HG02610 (cell line): Measurements from ENCODE around the gene DNAJB14.
"Not testable (repeated sequence)": the region's sequence is repeated elsewhere in the genome, so short reads cannot be mapped to it uniquely, and the experiment has no call there.

ENCODE experiments used
- ATAC-seq: cut with Tn5 transposase; IDR thresholded peaks from one replicate; pipeline ENCODE4 v1.9.1; 2021; ENCODE audit warnings: mild to moderate bottlenecking, moderate library complexity; ENCODE audit not compliant: unreplicated experiment

Gene DNAJB14

DNA sequence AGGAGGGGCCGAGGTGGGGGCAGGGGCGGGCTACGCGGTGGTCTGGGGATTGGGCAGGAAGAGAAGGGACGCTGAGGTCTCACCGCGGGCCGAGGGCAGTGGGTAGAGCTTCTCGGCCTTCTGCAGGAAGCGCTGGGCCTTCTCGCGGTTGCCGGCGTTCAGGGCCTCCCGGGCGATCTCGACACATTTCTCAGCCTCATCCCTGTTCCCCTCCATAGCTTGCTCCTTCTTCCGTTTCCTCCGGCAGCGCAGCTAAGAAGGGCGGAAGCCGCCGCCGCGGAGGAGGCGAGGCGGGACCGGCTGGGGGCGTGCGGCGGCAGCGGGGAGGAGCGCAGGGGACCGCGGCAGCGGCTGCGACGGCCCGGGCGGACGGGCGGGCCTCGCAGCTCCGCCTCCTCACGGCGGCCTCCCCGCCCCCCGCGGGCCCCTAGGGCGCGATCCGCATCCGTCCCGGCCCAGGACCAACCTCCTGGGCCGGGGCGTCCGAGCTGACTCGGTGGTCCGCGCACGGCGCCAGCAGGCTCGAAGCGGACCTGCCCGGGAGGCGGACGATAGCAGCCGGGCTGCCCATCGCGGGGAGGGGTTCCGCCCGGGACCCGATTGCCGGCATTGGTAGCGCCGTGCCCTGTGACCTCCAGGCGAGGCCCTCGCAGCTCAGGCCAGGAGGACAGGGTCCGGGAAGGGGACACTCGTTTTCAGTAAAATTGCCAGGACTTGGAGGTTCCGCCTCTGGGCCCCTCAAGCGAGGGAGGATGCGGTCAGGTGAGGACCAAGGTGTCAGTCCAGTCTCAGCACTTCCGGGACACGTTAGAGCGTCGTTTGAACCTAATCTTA is at the start of gene DNAJB14:
Gene DNAJB14 (minus strand): TSS at position 263 of the 834 bp plus-strand sequence. CDS start 47 bp downstream, at position 216.
- ATAC-seq: peak; percentile 44

DNA sequence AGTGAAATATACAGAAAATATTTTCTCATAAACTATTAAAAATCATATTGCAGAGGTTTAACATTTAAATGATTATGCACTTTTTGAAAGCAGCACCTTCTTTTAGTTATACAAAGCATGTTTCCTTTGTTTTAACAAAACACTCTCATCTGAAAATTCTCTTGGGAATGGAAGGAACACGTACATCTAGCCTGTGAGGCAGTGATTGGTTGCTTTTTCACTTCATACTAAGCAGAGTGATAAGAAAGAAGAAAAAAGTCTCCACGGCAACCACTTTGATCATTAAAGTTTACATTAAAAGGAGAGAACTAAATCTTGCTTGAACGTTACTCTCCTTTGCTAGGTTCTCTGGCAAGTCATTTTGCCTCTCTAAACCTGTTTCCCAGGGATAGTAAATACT is 45.3 kb upstream of the DNAJB14 start:
- ATAC-seq: no peak

- ATAC-seq: no peak
Observed at GRCh38 chr4:99987681-99988080, 41.3 kb upstream of the DNAJB14 start.

DNA sequence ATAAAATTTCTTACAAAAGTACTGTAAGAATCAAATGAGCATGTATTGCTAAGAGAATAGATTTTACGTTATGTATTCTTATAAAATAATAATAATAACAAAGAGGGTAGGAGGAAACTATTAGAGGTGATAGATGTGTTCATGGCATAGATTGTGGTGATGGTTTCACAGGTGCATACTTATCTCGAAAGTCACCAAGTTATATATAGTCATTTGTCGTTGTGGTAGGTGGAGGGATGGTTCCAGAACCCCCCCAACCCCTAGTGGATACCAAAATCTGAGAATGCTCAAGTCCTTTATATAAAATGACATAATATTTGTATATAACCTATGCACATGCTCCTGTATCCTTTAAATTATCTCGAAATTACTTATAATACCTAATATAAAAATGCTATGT is 40.4 kb upstream of the DNAJB14 start:
- ATAC-seq: peak; percentile 38

GRCh38 chr4:99983289-99983943 is 37.0 kb upstream of the DNAJB14 start:
- ATAC-seq: peak; percentile 78

- no peak for ATAC-seq
Observed at GRCh38 chr4:99979872-99980271, 33.5 kb upstream of the DNAJB14 start.

- ATAC-seq: no peak
Observed at GRCh38 chr4:99971453-99972111, 25.2 kb upstream of the DNAJB14 start.

DNA sequence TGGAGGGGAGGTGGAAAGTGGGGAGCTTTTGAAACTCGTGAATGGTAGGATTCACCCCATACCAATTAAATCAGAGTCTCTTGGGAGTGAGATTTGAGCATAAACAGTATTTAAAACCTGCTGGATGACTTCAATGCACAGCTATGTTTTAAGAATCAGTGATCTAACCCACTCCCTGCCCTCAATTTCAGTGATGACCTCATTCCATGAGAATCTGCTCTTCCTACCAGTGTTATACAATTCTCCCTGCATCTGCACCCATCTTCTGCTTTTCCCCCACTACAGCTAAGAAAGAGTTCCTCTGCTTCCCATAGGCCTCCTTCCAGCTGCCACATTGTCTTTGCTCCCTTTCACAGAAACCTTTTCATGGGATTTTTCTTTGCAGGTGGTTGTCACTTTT is 21.9 kb upstream of the DNAJB14 start:
- ATAC-seq: no peak

DNA sequence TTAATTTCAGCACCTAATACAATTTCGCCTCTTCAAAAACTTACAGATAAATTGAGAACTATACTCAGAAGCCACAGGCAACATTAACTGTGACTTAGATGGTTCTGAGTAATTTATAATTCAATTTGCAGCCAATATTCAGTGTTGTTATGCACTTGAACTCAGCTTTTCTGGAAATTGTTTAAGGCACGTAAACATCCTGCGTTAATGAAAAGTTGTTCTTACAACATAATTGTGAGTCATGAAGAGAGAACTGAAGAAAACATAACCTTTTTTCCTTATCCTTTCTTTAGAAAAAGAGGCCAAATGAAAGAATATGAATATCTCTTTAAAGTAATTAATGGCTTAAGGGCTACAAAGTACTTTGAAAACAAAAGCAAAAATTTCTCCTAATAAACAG is 20.3 kb upstream of the DNAJB14 start:
- ATAC-seq: no peak

DNA sequence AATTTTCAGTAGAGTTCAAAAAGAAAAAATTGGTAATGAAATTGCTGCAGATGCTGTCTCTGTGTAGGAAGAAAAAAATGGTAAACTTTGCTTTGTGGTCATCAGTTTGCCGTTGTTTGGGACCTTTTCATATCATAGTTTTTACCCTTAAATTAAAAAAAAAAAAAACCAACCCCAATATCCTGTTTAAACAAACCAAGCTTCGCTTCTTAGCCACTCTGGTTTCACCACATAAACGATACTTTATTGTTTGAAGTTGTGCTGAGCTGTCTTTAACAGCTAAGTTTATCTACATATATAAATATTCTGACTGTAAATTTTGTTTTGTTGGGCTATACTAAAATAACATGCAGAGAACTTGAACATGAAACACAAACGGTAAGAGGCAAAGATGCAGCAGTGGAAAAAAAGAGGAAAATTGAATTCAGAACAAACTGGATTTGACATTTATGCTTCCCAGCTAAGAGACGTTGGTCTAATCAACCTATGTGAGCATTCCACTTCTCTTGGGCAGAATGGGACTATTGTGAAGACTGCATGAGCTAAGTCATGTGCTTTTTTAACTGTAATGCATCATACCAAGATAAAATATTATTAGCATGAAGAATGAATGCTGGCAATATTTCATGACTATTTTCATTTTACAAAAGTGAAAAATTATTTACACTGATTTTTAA is 19.4 kb upstream of the DNAJB14 start:
- ATAC-seq: no peak

DNA sequence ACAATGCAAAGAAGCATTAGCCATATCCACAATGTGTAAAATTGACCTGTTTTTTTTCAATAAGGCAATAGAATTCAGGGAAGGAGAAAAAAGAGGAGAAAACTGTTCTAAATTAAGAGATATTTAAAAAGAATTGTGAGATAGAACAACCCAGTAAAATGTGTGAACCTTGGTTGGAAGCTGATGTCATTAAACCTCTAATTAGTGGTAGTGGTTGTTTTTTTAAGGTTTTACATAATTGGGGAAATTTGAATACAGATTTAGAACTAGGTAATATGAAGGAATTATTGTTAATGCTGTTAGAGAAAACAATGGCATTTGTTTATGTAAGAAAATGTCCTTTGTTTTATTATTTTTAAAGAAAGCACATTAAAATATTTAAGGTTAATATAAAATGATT is 18.8 kb upstream of the DNAJB14 start:
- ATAC-seq: no peak

DNA sequence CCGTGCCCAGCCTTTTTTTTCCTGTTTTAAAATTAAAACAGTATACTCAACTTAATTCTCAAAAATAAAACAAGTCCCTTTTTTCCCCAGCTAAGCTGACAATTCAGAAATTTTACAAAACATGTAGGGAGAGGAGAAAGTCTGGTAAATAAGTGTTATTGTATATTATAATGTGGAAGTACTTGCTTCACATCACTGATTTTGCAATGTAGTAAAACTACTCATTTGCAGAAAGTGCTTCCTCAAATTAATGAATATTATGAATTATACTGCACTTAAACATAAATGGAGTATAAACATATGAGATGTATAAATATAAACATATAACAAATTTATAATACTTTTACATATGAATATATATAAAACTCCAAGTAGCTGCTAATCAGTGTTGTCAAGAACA is 15.3 kb upstream of the DNAJB14 start:
- ATAC-seq: no peak

- ATAC-seq: no peak
Observed at GRCh38 chr4:99960648-99961047, 14.2 kb upstream of the DNAJB14 start.

DNA sequence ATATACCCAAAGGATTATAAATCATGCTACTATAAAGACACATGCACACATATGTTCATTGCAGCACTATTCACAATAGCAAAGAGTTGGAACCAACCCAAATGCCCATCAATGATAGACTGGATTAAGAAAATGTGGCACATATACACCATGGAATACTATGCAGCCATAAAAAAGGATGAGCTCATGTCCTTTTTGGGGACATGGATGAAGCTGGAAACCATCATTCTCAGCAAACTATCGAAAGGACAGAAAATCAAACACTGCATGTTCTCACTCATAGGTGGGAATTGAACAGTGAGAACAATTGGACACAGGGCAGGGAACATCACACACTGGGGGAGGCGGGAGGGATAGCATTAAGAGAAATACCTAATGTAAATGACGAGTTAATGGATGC is 11.8 kb upstream of the DNAJB14 start:
- ATAC-seq: not testable (repeated sequence)

DNA sequence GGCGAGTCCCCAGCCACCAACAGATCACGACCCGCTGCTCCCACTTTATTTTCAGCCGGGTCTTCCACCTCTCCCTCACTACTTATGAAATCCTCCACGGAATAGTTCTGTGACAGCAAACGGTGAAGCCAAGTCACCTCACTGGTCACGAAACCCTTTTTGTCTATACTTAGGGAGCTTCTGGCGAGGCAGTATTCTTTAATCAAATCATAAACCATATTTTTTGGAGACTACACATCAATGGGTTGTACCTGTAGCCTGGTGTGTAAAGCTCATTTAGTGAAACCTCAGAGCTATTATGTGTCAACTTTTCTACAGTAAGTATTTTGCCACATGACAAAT is 4.5 kb upstream of the DNAJB14 start:
- no peak for ATAC-seq

- ATAC-seq: peak; percentile 70
Observed at GRCh38 chr4:99949999-99950912, 3.8 kb upstream of the DNAJB14 start, which contains the start of gene H2AZ1. Gene H2AZ1, minus strand, starts transcription at chr4:99950275. Its CDS starts 105 bp downstream, at chr4:99950170.

GRCh38 chr4:99949034-99949998 is 2.9 kb upstream of the DNAJB14 start:
- peak; percentile 27 for ATAC-seq

DNA sequence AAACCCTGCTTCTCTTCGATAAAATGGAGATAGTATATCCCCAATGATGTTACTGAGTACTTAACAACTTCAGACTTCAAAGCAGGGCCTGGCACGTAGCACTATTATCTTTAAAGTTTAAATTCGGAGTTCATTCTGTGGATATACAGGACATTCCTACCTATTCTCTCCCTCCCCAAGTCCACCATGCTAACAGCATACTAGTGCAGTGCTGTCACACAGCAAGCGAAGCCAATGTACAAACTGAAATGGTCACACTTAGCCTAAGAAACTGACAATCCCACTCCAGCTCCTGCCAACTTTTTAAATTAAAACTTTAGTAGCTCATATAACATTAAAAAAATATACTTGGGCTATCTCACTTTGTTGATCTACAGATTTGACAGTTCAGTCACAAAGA is 1.2 kb upstream of the DNAJB14 start:
- ATAC-seq: no peak

DNA sequence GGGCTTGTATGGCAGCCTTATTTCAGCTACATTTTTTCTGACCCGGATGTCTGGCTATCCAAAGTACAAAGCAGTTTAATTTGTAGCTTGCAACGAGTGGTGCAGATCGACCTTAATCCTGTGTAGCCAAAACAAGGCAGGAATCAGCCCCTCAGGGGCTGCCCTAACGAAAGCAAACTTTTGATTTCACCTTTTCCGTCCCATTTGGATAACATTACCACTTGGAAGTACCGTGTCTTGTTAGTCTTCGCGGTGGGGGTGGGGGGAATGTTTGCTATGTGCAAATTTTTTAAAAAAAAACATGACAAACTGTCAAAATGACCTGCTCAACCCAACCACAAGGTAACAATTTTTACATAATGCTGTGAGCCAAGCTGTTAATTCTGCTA is 766 bp upstream of the DNAJB14 start:
- ATAC-seq: no peak
